OCI-LY1 (cell line): ENCODE results near the gene MTG2.

Experiments used
- EZH2 ChIP-seq: fragments of 200-600 bp; sonication (generic), shearing (Covaris generic); IDR thresholded peaks from 2 replicates; pipeline ENCODE4 v1.8.0; 2017; ENCODE audit warnings: borderline replicate concordance, mixed run types, mild to moderate bottlenecking, antibody characterized with exemption, low read length, moderate library complexity, mixed read lengths
- TF ChIP-seq, protein P1 (sequence below): fragments of 200-600 bp; sonication (generic), shearing (Covaris generic); IDR thresholded peaks from 2 replicates; pipeline ENCODE4 v1.5.1; 2017; ENCODE audit warnings: mild to moderate bottlenecking, antibody characterized with exemption, low read length, moderate library complexity, mixed read lengths

GRCh38 chr20:62133051-62133845 lies 49.6 kb upstream of the MTG2 start:
- TF ChIP-seq, protein P1, sequence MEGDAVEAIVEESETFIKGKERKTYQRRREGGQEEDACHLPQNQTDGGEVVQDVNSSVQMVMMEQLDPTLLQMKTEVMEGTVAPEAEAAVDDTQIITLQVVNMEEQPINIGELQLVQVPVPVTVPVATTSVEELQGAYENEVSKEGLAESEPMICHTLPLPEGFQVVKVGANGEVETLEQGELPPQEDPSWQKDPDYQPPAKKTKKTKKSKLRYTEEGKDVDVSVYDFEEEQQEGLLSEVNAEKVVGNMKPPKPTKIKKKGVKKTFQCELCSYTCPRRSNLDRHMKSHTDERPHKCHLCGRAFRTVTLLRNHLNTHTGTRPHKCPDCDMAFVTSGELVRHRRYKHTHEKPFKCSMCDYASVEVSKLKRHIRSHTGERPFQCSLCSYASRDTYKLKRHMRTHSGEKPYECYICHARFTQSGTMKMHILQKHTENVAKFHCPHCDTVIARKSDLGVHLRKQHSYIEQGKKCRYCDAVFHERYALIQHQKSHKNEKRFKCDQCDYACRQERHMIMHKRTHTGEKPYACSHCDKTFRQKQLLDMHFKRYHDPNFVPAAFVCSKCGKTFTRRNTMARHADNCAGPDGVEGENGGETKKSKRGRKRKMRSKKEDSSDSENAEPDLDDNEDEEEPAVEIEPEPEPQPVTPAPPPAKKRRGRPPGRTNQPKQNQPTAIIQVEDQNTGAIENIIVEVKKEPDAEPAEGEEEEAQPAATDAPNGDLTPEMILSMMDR, result no peak
- TF ChIP-seq EZH2, result no peak
